GM12865 (cell line): ENCODE data around the gene LRRC46.

Source experiments
- DNase-seq: peaks from one replicate; pipeline ENCODE4 v3.0.0; 2010; ENCODE audit warnings: low read depth
- H3K4me3 ChIP-seq: 2 replicates; pipeline ENCODE4 v1.5.1; 2011; ENCODE audit warnings: mild to moderate bottlenecking, low read depth, low read length, control low read depth
- CTCF ChIP-seq: IDR thresholded peaks from 2 replicates; pipeline ENCODE4 v1.5.1; 2011; ENCODE audit warnings: low read length, control low read depth, low read depth, inconsistent platforms; ENCODE audit not compliant: insufficient read depth; ENCODE audit errors: missing control alignments

The LRRC46 gene

GRCh38 chr17:47851764-47852112 is 20.3 kb downstream of the LRRC46 start:
- DNase-seq: no peak
- TF ChIP-seq CTCF: no peak
- no peak overlapping the region for H3K4me3 ChIP-seq

- no peak for DNase-seq
- H3K4me3 ChIP-seq: no peak overlapping the region
- TF ChIP-seq CTCF: no peak
Observed at GRCh38 chr17:47852113-47852949, 20.9 kb downstream of the LRRC46 start.

GRCh38 chr17:47853616-47854015 is 22.1 kb downstream of the LRRC46 start:
- DNase-seq: no peak
- TF ChIP-seq CTCF: no peak
- no peak overlapping the region for H3K4me3 ChIP-seq

GRCh38 chr17:47855737-47856136 is 24.3 kb downstream of the LRRC46 start:
- DNase-seq: no peak
- no peak overlapping the region for H3K4me3 ChIP-seq
- no peak for TF ChIP-seq CTCF

- TF ChIP-seq CTCF: no peak
- DNase-seq: no peak
- no peak overlapping the region for H3K4me3 ChIP-seq
Observed at GRCh38 chr17:47856830-47857229, 25.4 kb downstream of the LRRC46 start.

GRCh38 chr17:47857551-47858455 is 26.3 kb downstream of the LRRC46 start:
- DNase-seq: no peak
- TF ChIP-seq CTCF: no peak
- H3K4me3 ChIP-seq: no peak overlapping the region

- no peak for DNase-seq
- TF ChIP-seq CTCF: no peak
- no peak overlapping the region for H3K4me3 ChIP-seq
Observed at GRCh38 chr17:47860386-47860785, 28.9 kb downstream of the LRRC46 start.
